ENCODE data around the gene PYHIN1. TPM values are rescaled to one million over a fixed set of nuclear protein-coding genes. Genes with fewer than 3 reads are reported as not detected.

Gene PYHIN1
- polyA plus RNA-seq, 2 of the 4 experiments (the other 2 are of a cell fraction) = not detected

DNA sequence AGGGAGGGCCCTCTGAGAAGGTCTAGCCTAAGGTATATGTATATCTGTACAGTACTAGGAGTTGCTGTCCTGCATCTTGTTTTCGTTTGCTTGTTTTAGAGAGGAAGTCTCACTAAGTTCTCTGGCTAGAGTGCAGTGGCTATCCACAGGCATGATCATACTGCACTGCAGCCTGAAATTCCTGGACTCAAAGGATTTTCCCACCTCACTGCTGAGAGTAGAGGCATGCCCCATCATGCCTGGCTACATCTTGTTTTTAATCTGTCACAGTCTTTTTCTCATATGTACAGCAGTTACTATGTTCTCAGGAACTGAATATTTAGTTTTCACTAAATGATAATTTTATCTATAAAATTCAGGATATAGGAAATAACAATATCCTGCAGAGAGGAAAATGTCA lies 15.3 kb upstream of the PYHIN1 start:
- no peak overlapping the region for H3K4me2 ChIP-seq

GRCh38 chr1:158924677-158925076 lies 6.7 kb upstream of the PYHIN1 start:
- Histone ChIP-seq H3K4me3 (no peak overlapping the region), H3K27ac (no peak overlapping the region), H3K4me1 (no peaks in the 10 kb centered on the region), H3K4me2 (no peak overlapping the region), H3K9me3 (no peaks in the 10 kb centered on the region; the same call in 2 of the 3 replicates)
- ChIA-PET POLR2A (no interaction called here), CTCF (no interaction called here)
- no peak for FAIRE-seq
- DNase-seq (ENCODE audit: low read depth in 1 of 2, low spot score in 1 of 2) = no peak
- TF ChIP-seq MYC (IDR thresholded peaks at IDR 0.05; ENCODE audit: borderline replicate concordance, low read length) (no peak), ZFP36 (IDR thresholded peaks at IDR 0.05; ENCODE audit: borderline replicate concordance, partially characterized antibody) (no peak), CBX8 (IDR thresholded peaks at IDR 0.05) (no peak), NFE2L2 (conservative IDR thresholded peaks at IDR 0.05; ENCODE audit: low read length) (no peak)
- no peak for ATAC-seq
- 1% methylated on average over 2 of the region's 2 CpGs for WGBS (ENCODE audit: missing lambda C conversion rate)

More for the DNA sequence above, 15.3 kb upstream of the PYHIN1 start:
- Histone ChIP-seq H3K9me3 (no peaks in the 10 kb centered on the region; the same call in 2 of the 3 replicates), H3K4me1 (no peaks in the 10 kb centered on the region), H3K4me3 (no peak overlapping the region), H3K27ac (no peak overlapping the region)
- FAIRE-seq (no peak), DNase-seq (ENCODE audit: low read depth in 1 of 2, low spot score in 1 of 2) (no peak), ATAC-seq (no peak)
- TF ChIP-seq BHLHE40 (IDR thresholded peaks at IDR 0.05; ENCODE audit: low read depth, low read length) (no peak), NPAS2 (CRISPR knock-in tag; IDR thresholded peaks at IDR 0.05; ENCODE audit: borderline replicate concordance) (no peak), HOXA7 (CRISPR knock-in tag; IDR thresholded peaks at IDR 0.05) (no peak), MAZ (IDR thresholded peaks at IDR 0.05; ENCODE audit: borderline replicate concordance, low read depth, low read length) (no peak), TP53 (CRISPR knock-in tag; IDR thresholded peaks at IDR 0.05) (no peak)
- WGBS (ENCODE audit: missing lambda C conversion rate) = 0% methylated on average over 1 of the region's 1 CpG
- POLR2A ChIA-PET = no interaction called here
- CTCF ChIA-PET = no interaction called here

DNA sequence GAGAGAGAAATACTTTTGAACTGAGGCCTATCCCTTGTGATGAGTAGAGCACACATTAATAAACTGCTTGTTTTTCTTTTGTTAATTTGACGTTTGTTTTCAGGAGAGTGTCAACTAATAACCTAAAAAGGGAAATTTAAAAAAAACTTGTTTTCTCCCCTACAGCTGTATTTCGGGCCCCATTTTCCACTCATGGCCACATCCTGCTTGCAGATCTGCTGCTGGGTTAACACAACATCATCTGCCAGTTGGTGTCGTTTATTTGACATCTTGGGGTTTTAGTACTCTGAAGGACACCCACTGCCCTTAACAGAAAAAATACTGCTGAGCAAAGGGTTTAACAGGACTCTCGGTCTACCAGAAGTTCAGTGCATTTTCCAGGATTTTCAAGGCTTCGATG lies 848 bp upstream of the PYHIN1 start:
- no peak for FAIRE-seq
- DNase-seq (ENCODE audit: low read depth in 1 of 2, low spot score in 1 of 2) = no peak
- ATAC-seq = no peak
- Histone ChIP-seq H3K27ac (no peak overlapping the region), H3K4me3 (no peak overlapping the region), H3K9me3 (no peaks in the 10 kb centered on the region), H3K4me2 (no peak overlapping the region), H3K4me1 (no peaks in the 10 kb centered on the region)
- TF ChIP-seq EP300 (IDR thresholded peaks at IDR 0.05) = no peak
- no peak for TF ChIP-seq CEBPB (IDR thresholded peaks at IDR 0.05)
- no peak for TF ChIP-seq BHLHE40 (IDR thresholded peaks at IDR 0.05; ENCODE audit: low read depth, low read length)
- CTCF ChIA-PET = no interaction called here
- POLR2A ChIA-PET = no interaction called here
- WGBS (ENCODE audit: missing lambda C conversion rate) = under 1% methylated on average over 5 of the region's 5 CpGs

DNA sequence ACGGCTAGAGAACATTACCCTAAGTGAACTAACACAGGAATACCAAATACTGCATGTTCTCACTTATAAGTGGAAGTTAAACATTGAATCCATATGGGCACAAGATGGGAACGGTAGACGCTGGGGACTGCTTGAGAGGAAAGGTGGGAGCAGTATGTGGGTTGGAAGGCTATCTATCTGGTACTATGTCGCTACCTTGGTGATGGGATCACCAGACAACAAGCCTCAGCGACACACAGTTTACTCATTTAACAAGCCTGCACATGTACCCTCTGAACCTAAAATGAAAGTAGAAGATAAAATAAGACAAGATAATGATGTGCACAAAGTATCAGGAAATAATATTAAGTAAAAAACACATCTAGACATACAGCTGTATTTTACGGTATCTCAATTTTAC lies 819 bp downstream of the PYHIN1 start:
- H3K4me1 ChIP-seq = no peaks in the 10 kb centered on the region
- ChIA-PET CTCF (no interaction called here), POLR2A (no interaction called here)
- 41% methylated on average over 6 of the region's 6 CpGs for WGBS (ENCODE audit: missing lambda C conversion rate)
- no peaks in the 10 kb centered on the region for H3K9me3 ChIP-seq
- FAIRE-seq (no peak), DNase-seq (ENCODE audit: low read depth in 1 of 2, low spot score in 1 of 2) (no peak), ATAC-seq (no peak)
- H3K4me2 ChIP-seq = no peak overlapping the region
- no peak overlapping the region for H3K4me3 ChIP-seq
- no peak for TF ChIP-seq MAFK (IDR thresholded peaks at IDR 0.05; ENCODE audit: partially characterized antibody)
- no peak for TF ChIP-seq CBX2 (IDR thresholded peaks at IDR 0.05; ENCODE audit: borderline replicate concordance, low read depth)
- no peak for TF ChIP-seq KDM1A (IDR thresholded peaks at IDR 0.05; ENCODE audit: low read depth)
- TF ChIP-seq HDAC2 (IDR thresholded peaks at IDR 0.05) = no peak
- TF ChIP-seq MAZ (IDR thresholded peaks at IDR 0.05; ENCODE audit: borderline replicate concordance, low read depth, low read length) = no peak
- no peak for TF ChIP-seq HOXA7 (CRISPR knock-in tag; IDR thresholded peaks at IDR 0.05)
- TF ChIP-seq, protein P1, sequence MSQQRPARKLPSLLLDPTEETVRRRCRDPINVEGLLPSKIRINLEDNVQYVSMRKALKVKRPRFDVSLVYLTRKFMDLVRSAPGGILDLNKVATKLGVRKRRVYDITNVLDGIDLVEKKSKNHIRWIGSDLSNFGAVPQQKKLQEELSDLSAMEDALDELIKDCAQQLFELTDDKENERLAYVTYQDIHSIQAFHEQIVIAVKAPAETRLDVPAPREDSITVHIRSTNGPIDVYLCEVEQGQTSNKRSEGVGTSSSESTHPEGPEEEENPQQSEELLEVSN (IDR thresholded peaks at IDR 0.05; ENCODE audit: borderline replicate concordance, low read depth) = no peak
- TF ChIP-seq RNF2 (IDR thresholded peaks at IDR 0.05; ENCODE audit: borderline replicate concordance, low read depth) = no peak
- TF ChIP-seq ZFP36 (IDR thresholded peaks at IDR 0.05; ENCODE audit: borderline replicate concordance, partially characterized antibody) = no peak
- no peak for TF ChIP-seq RCOR1 (IDR thresholded peaks at IDR 0.05; ENCODE audit: low read depth, low read length)
- H3K27ac ChIP-seq = no peak overlapping the region

DNA sequence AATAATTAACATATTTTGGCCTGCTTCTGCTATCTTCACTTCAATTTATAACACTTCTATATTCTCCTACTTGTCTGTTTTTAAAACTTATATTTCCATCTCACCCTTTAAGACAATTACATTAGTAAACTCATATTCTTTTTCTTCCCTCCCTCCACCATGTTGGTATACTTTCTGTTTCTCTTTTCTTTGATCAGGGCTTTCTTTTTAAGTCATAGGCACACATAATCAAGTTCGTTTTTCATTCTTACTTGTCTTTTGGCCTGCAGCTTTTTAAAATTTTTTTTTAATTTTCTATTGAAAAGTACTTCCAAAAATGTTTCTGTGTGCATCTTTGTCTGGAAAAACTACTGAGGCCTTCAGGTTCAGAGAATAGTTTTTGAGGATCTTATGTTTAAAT lies 2.3 kb downstream of the PYHIN1 start:
- H3K4me1 ChIP-seq = no peaks in the 10 kb centered on the region
- no peaks in the 10 kb centered on the region for H3K9me3 ChIP-seq
- no peak overlapping the region for H3K4me3 ChIP-seq
- CTCF ChIA-PET = no interaction called here
- FAIRE-seq = no peak
- no peak overlapping the region for H3K27ac ChIP-seq
- no peak for ATAC-seq
- no peak for DNase-seq (ENCODE audit: low read depth in 1 of 2, low spot score in 1 of 2)
- H3K4me2 ChIP-seq = no peak overlapping the region
- 5% methylated on average over 1 of the region's 1 CpG for WGBS (ENCODE audit: missing lambda C conversion rate)
- POLR2A ChIA-PET = no interaction called here
- TF ChIP-seq SMC3 (IDR thresholded peaks at IDR 0.05) (no peak), ZNF302 (CRISPR knock-in tag; IDR thresholded peaks at IDR 0.05) (no peak), HDAC2 (IDR thresholded peaks at IDR 0.05) (no peak), JUNB (IDR thresholded peaks at IDR 0.05) (no peak), CHD2 (IDR thresholded peaks at IDR 0.05; ENCODE audit: low read length, partially characterized antibody) (no peak), HEYL (CRISPR knock-in tag; IDR thresholded peaks at IDR 0.05) (no peak), POLR2A (IDR thresholded peaks at IDR 0.05; ENCODE audit: low read length) (no peak), TFCP2L1 (CRISPR knock-in tag; IDR thresholded peaks at IDR 0.05) (no peak), HOXB13 (CRISPR knock-in tag; IDR thresholded peaks at IDR 0.05; ENCODE audit: low read depth) (no peak), RCOR1 (IDR thresholded peaks at IDR 0.05; ENCODE audit: low read depth, low read length) (no peak)
- TF ChIP-seq, protein P2, sequence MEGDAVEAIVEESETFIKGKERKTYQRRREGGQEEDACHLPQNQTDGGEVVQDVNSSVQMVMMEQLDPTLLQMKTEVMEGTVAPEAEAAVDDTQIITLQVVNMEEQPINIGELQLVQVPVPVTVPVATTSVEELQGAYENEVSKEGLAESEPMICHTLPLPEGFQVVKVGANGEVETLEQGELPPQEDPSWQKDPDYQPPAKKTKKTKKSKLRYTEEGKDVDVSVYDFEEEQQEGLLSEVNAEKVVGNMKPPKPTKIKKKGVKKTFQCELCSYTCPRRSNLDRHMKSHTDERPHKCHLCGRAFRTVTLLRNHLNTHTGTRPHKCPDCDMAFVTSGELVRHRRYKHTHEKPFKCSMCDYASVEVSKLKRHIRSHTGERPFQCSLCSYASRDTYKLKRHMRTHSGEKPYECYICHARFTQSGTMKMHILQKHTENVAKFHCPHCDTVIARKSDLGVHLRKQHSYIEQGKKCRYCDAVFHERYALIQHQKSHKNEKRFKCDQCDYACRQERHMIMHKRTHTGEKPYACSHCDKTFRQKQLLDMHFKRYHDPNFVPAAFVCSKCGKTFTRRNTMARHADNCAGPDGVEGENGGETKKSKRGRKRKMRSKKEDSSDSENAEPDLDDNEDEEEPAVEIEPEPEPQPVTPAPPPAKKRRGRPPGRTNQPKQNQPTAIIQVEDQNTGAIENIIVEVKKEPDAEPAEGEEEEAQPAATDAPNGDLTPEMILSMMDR (IDR thresholded peaks at IDR 0.05) = no peak
- TF ChIP-seq, protein P3, sequence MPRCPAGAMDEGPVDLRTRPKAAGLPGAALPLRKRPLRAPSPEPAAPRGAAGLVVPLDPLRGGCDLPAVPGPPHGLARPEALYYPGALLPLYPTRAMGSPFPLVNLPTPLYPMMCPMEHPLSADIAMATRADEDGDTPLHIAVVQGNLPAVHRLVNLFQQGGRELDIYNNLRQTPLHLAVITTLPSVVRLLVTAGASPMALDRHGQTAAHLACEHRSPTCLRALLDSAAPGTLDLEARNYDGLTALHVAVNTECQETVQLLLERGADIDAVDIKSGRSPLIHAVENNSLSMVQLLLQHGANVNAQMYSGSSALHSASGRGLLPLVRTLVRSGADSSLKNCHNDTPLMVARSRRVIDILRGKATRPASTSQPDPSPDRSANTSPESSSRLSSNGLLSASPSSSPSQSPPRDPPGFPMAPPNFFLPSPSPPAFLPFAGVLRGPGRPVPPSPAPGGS (IDR thresholded peaks at IDR 0.05) = no peak

Data from A549 (cell line).